ENCODE measurements around the gene DUXA. TPM values are rescaled to one million over a fixed set of nuclear protein-coding genes. Genes with fewer than 3 reads are reported as not detected.

Gene DUXA
- total RNA-seq, 2 donors from 2014 or later: not detected

DNA sequence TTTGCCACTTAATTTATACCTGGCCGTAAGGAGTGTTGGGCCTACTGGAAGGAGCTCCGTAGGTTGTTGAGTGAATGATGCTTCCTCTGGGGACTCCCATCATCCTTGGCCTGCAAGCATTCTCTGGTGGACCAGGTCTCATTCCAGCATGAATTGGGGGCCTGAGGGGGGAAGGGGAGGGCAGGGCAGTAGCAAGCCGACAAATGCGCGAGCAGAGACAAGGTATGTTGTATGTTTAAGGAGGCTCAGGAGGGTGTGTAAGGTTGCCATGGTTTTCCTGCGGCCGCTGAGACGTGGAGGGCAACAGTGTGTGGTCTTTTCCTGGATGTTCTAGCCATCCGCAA, 24.8 kb upstream of the DUXA start:
- Histone ChIP-seq H3K27ac (peak overlapping the region; percentile 86 to 90), H3K36me3 (peaks cover 35% of the 10 kb centered on the region), H3K9me3 (no peaks in the 10 kb centered on the region), H3K27me3 (peaks cover 0 to 4% of the 10 kb centered on the region in 2 donors), H3K4me1 (peaks cover 0 to 24% of the 10 kb centered on the region in 2 donors), H3K4me3 (peak overlapping the region; percentile 93)
- DNase-seq (ENCODE audit: low spot score): no peak
- TF ChIP-seq, protein P1, sequence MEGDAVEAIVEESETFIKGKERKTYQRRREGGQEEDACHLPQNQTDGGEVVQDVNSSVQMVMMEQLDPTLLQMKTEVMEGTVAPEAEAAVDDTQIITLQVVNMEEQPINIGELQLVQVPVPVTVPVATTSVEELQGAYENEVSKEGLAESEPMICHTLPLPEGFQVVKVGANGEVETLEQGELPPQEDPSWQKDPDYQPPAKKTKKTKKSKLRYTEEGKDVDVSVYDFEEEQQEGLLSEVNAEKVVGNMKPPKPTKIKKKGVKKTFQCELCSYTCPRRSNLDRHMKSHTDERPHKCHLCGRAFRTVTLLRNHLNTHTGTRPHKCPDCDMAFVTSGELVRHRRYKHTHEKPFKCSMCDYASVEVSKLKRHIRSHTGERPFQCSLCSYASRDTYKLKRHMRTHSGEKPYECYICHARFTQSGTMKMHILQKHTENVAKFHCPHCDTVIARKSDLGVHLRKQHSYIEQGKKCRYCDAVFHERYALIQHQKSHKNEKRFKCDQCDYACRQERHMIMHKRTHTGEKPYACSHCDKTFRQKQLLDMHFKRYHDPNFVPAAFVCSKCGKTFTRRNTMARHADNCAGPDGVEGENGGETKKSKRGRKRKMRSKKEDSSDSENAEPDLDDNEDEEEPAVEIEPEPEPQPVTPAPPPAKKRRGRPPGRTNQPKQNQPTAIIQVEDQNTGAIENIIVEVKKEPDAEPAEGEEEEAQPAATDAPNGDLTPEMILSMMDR (IDR thresholded peaks at IDR 0.05): no peak

DNA sequence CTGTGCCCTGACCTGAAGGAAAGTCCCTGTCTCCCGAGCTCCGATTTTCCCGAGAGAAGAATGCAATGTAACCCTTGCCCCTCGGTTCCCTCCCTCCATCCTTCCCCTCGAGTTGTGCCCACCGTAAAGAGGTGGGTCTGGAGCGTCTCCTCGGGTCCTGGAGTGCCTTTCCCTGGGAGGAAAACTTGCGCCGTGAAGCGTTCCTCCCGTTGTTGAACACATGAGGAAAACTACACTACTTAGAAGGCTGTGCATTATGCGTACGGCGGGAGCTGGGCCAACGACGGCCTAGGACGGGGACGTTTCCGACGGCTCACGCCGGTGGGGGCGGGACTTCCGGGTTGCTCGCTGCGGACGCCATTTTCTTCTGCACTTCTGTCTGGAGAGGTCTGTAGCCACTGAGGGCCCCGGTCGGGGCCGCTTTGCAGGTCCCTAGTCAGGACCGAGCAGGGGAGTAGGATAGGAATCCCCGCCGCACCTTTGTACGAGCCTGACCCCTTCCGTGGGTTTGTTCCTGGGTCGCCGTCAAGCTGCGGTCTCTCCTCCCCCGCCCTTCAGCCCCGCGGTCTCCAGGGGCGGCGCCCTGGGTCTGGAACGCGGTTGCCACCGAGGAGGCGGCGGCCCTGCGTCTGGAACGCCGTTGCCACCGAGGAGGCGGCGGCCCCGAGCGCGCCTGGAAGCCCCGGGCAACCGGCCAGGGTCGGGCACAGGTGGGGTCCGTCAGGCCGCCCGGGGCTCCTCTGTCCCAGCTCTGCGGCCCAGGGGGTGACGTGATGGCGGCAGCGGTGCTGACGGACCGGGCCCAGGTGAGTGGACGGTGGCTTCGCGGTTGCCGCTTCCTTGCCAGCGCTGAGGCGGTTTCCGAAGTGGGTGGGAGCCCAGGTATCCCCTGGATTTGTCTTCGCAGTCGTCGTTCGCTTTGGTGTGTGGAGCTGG, 24.1 kb upstream of the DUXA start, which contains the start of gene ZNF264:
Gene ZNF264 (plus strand): TSS at position 360 of the 936 bp plus-strand sequence. CDS start 414 bp downstream, at position 774.
- peak within 1 kb of the TSS; percentile 86 to 90 for H3K27ac ChIP-seq
- DNase-seq (ENCODE audit: low spot score): peak; percentile 90
- H3K27me3 ChIP-seq: peaks cover 0 to 4% of the 10 kb centered on the region in 2 donors
- H3K4me1 ChIP-seq: peaks cover 0 to 24% of the 10 kb centered on the region in 2 donors
- TF ChIP-seq, protein P1 (IDR thresholded peaks at IDR 0.05): no peak
- H3K9me3 ChIP-seq: no peaks in the 10 kb centered on the region
- H3K4me3 ChIP-seq: peak within 1 kb of the TSS; percentile 93
- peaks cover 28% of the 10 kb centered on the region for H3K36me3 ChIP-seq

DNA sequence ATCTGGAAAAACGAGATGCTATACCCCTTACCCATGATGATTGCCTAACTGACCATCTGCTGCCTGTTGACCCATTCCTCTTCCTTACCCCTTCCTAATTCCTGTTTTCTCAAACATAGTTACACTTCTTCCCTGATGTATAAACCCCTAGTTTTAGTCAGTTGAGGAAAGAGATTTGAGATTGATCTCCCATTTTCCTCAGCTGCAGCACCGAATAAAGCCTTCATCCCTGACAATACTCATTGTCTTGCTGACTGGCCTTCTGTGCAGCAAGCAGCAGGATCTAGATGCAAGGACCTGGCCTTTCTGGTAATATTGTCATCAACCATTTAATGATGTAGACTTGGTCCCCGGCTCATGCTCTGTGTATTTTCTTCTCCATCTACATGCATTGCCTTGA, 23.0 kb upstream of the DUXA start:
- H3K9me3 ChIP-seq: no peaks in the 10 kb centered on the region
- TF ChIP-seq, protein P1 (IDR thresholded peaks at IDR 0.05): no peak
- peaks cover 17% of the 10 kb centered on the region for H3K36me3 ChIP-seq
- DNase-seq (ENCODE audit: low spot score): no peak
- H3K4me1 ChIP-seq: peaks cover 0 to 24% of the 10 kb centered on the region in 2 donors
- peaks cover 0 to 4% of the 10 kb centered on the region in 2 donors for H3K27me3 ChIP-seq
- H3K4me3 ChIP-seq: no peak overlapping the region
- H3K27ac ChIP-seq: no peak overlapping the region

DNA sequence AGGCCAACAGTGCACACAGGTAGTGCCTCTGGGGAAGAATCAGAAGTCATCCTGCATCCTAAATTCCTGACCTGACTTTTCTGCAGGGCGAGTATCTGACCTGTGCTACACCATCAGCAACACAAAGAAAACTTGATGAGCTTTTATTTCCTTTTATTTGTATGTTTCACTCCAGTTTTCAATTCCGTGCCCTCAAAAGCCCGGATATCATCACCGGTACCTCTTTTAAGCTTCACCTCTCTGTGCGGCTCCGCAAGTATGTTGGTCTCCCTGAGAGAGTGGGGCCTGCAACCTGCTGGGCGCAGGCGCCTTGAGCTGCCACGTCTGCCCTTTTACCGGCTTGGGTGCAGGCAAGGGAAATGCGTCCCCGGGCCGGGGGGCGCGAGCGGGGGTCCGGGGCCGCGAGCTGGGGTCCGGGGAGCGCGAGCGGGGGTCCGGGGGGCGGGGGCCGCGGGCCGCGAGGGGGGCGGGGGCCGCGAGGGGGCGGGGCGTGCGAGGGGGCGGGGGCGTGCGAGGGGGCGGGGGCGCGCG, 4.3 kb upstream of the DUXA start:
- TF ChIP-seq, protein P1 (IDR thresholded peaks at IDR 0.05): no peak
- Histone ChIP-seq H3K36me3 (no peaks in the 10 kb centered on the region), H3K27ac (peak overlapping the region; percentile 32 to 69), H3K9me3 (no peaks in the 10 kb centered on the region), H3K4me1 (peaks cover 0 to 14% of the 10 kb centered on the region in 2 donors), H3K27me3 (no peaks in the 10 kb centered on the region), H3K4me3 (peak overlapping the region; percentile 47 to 50)
- peak; percentile 63 for DNase-seq (ENCODE audit: low spot score)

DNA sequence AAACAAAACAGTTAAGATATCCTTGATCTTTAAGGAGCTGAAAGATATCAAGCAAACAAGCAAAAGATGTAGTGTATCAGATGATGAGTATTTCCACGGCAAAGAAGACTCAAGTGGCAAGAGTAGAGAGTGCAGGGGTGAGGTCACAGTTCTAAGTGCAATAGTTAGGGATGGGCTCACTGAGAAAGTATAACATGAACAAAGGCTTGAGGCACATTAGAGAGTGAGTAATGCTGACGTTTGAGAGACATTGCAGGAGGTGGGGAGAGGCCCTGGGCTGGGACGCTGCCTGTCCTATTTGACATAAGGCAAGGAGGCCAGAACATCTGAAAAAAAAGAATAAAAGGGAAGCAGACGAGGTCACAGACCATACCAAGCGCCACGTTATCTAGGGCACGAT, 1.4 kb downstream of the DUXA start:
- TF ChIP-seq, protein P1 (IDR thresholded peaks at IDR 0.05): no peak
- Histone ChIP-seq H3K9me3 (no peaks in the 10 kb centered on the region), H3K4me1 (no peaks in the 10 kb centered on the region), H3K4me3 (no peak overlapping the region), H3K27ac (no peak overlapping the region), H3K27me3 (no peaks in the 10 kb centered on the region), H3K36me3 (no peaks in the 10 kb centered on the region)
- DNase-seq (ENCODE audit: low spot score): no peak
